Activated naive CD4-positive, alpha-beta T cell treated with anti-CD3 and anti-CD28 coated beads, Interleukin-2, amount 10 ng/mL, durations not matched to agents 7 days and 5 days (primary cell): ENCODE measurements around the gene SEPTIN10.

Experiments
- CTCF ChIA-PET: fragments of 350-600 bp; sonication (Branson Sonifier 250); formaldehyde crosslinking; loops from one replicate; lab custom pipeline; 2021; ENCODE audit warnings: antibody characterized with exemption; lab: Charles Lee
- DNase-seq: peaks from one replicate; pipeline ENCODE4 v3.0.0-alpha.2; 2020
- H3K27ac Mint-ChIP-seq: one replicate; pipeline ENCODE4 v1.8.0; 2021; ENCODE audit warnings: mild to moderate bottlenecking, moderate library complexity, mixed read lengths
- H3K27me3 Mint-ChIP-seq: one replicate; pipeline ENCODE4 v1.8.0; 2021; ENCODE audit warnings: mild to moderate bottlenecking, mixed read lengths
- H3K36me3 Mint-ChIP-seq: one replicate; pipeline ENCODE4 v1.8.0; 2021; ENCODE audit warnings: mixed read lengths
- H3K4me1 Mint-ChIP-seq: one replicate; pipeline ENCODE4 v1.8.0; 2021; ENCODE audit warnings: mixed read lengths
- H3K4me3 Mint-ChIP-seq: one replicate; pipeline ENCODE4 v1.8.0; 2021; ENCODE audit warnings: mild to moderate bottlenecking, moderate library complexity, mixed read lengths
- H3K9me3 Mint-ChIP-seq: one replicate; pipeline ENCODE4 v1.8.0; 2021; ENCODE audit warnings: mixed read lengths

SEPTIN10 gene

GRCh38 chr2:109623297-109623696 lies 9.5 kb upstream of the SEPTIN10 start:
- H3K4me3 Mint-ChIP-seq, result no peak overlapping the region
- H3K27ac Mint-ChIP-seq, result no peak overlapping the region
- no peak for DNase-seq
- no peaks in the 10 kb centered on the region for H3K36me3 Mint-ChIP-seq
- no peaks in the 10 kb centered on the region for H3K4me1 Mint-ChIP-seq
- H3K9me3 Mint-ChIP-seq, result no peaks in the 10 kb centered on the region
- CTCF ChIA-PET, result no interaction called here
- H3K27me3 Mint-ChIP-seq, result peaks cover 28% of the 10 kb centered on the region

DNA sequence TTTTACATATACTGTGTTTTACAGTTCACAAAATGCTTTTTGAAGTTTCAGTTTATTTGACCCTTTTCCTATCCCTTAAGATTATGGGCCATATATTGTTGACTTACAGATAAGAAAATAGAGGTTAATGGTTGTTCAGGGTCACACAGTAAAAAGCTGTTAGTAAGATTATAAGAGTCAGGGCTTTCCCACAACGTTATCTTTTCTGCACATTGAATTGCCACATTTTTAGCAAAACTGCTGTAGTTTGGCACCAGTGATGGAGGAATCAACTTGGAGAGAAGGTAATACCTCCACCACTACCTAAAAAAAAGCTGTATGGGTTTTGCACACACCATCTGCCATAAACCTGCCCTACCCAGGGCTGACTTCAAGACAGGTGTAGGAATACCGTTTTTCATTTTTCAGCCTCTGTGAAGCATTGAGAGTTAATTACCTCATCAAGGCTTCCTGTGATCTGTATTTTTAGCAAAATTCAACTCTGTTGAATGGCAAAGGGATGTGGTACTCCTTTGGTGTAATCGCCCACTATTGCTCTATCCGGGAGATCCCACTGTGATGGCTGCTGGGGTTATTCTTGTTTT lies 5.4 kb upstream of the SEPTIN10 start:
- no peaks in the 10 kb centered on the region for H3K9me3 Mint-ChIP-seq
- CTCF ChIA-PET, result no interaction called here
- H3K4me1 Mint-ChIP-seq, result no peaks in the 10 kb centered on the region
- H3K36me3 Mint-ChIP-seq, result no peaks in the 10 kb centered on the region
- H3K27me3 Mint-ChIP-seq, result peaks cover 40% of the 10 kb centered on the region
- H3K4me3 Mint-ChIP-seq, result no peak overlapping the region
- no peak for DNase-seq
- no peak overlapping the region for H3K27ac Mint-ChIP-seq

DNA sequence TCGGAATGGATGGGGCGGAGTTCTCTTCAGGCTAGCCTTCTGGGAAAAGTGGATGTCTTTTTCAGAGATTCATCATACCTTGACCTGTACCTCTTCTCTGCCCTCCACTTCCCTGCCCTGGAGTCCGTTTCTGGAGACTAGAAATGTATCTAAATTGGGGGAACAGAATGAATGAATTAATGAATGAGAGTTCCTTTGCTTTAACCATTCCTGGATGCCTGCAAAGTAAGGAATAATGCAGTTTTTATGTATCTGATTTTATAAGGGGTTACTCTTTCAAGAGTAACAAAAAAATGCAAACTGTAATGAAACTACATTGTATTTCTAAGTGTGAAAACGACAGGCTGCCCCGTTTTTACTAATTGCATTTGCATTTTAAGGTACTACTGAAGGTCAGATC lies 2.4 kb upstream of the SEPTIN10 start:
- Mint-ChIP-seq H3K4me3 (peak overlapping the region; percentile 54), H3K36me3 (peaks cover 2% of the 10 kb centered on the region), H3K9me3 (no peaks in the 10 kb centered on the region), H3K4me1 (peaks cover 9% of the 10 kb centered on the region), H3K27ac (no peak overlapping the region), H3K27me3 (peaks cover 57% of the 10 kb centered on the region)
- CTCF ChIA-PET, result no interaction called here
- DNase-seq, result no peak

DNA sequence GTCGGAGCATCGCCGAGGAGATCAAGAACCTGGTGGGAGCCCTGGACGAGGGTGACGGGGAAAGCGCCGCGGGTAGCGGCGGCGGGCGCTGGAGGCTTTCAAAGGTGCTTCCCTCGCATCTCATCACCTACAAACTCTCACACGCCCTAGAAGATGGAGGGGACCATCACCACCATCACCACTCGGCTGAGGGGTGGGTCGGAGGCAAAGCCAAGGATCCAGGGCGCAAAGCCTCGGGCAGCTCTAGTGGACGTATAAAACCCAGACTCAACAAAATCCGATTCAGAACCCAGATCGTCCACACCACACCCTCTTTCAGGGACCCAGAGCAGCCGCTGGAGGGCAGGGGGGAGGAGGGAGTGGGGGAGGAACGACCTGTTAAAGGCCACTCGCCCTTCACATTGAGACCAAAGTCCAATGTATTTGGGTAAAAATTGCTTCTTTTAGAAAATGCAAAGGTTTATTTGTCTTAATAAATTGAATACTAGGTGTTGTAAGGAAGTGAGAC lies 1.9 kb upstream of the SEPTIN10 start:
- peak overlapping the region; percentile 54 for H3K4me3 Mint-ChIP-seq
- CTCF ChIA-PET, result no interaction called here

DNA sequence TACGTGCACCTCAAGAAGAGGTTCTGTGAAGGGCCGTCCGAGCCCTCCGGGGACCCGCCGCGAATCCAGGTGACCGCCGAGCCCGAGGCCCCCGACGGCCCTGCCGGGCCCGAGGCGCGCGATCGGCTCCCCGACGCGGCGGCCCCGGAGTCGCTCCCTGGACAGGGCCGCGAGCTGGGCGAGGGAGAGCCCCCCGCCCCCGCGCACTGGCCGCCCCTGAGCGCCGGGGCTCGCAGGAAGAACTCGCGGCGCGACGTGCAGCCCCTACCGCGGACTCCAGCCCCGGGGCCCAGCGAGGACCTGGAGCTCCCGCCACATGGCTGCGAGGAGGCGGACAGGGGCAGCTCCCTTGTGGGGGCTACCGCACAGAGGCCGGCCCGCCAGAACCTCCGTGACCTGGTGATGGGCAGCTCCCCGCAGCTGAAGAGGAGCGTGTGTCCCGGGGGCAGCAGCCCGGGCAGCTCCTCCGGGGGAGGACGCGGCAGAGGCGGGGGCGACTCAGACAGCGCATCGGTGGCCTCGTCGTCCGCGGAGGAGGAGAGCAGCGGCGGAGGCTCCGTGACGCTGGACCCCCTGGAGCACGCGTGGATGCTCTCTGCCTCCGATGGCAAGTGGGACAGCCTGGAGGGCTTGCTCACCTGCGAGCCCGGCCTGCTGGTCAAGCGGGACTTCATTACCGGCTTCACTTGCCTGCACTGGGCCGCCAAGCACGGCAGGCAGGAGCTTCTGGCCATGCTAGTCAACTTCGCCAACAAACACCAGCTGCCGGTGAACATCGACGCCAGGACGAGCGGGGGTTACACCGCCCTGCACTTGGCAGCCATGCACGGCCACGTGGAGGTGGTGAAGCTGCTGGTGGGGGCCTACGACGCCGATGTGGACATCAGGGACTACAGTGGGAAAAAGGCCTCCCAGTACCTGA lies 1.2 kb upstream of the SEPTIN10 start:
- no peak overlapping the region for H3K27ac Mint-ChIP-seq
- H3K9me3 Mint-ChIP-seq, result no peaks in the 10 kb centered on the region
- H3K27me3 Mint-ChIP-seq, result peaks cover 69% of the 10 kb centered on the region
- H3K36me3 Mint-ChIP-seq, result peaks cover 2% of the 10 kb centered on the region
- peaks cover 9% of the 10 kb centered on the region for H3K4me1 Mint-ChIP-seq
- CTCF ChIA-PET, result no interaction called here
- H3K4me3 Mint-ChIP-seq, result no peak overlapping the region
- no peak for DNase-seq

More for the DNA sequence above, 1.9 kb upstream of the SEPTIN10 start:
- peaks cover 62% of the 10 kb centered on the region for H3K27me3 Mint-ChIP-seq
- H3K4me1 Mint-ChIP-seq, result peaks cover 9% of the 10 kb centered on the region
- DNase-seq, result no peak
- H3K27ac Mint-ChIP-seq, result no peak overlapping the region
- H3K36me3 Mint-ChIP-seq, result peaks cover 2% of the 10 kb centered on the region
- no peaks in the 10 kb centered on the region for H3K9me3 Mint-ChIP-seq

DNA sequence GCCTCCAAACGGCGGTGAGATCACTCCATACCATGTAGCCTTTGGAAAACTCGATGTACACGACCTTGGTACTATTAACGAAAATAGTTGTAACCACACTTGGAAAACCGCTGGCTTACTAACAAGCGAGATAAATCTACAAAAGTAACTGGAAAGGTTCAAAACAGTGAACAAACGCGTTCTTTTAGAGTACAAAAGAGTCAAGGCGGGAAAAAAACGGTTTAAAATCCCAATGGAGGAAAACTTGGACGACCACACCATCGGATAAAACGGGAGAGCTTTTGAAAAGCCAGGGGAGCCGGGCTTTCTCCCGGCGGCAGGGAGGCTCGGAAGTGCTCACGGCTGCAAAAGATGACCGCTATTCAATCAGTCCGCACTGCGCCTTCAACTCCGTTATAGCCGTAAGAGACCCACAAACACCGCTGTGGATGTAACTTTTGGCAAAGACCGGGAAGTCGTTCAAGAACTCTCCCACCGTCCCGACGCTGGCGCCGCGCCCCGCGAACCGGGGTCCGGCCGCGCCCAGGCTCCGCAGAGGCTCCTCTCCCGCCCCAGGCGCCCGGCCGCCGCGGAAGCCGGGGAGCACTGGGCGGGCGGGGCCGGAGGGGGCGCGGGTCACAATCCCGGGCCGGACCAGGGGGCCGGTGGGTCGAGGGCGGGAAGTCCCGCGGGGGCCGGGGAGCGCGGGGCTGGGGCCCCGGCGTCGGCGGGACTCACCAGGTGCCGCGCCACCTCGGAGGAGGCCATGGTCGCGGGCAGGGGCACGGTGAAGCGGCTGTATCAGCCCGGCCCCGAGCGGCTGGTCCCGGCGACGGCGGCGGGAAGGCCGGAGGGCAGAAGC lies 465 bp downstream of the SEPTIN10 start:
- Mint-ChIP-seq H3K27me3 (peaks cover 79% of the 10 kb centered on the region), H3K4me3 (peak overlapping the region; percentile 82)

GRCh38 chr2:109611467-109612095 lies 2.2 kb downstream of the SEPTIN10 start:
- H3K36me3 Mint-ChIP-seq, result peaks cover 2% of the 10 kb centered on the region
- peaks cover 13% of the 10 kb centered on the region for H3K4me1 Mint-ChIP-seq
- H3K9me3 Mint-ChIP-seq, result no peaks in the 10 kb centered on the region
- DNase-seq, result no peak
- no peak overlapping the region for H3K27ac Mint-ChIP-seq
- no peak overlapping the region for H3K4me3 Mint-ChIP-seq
- CTCF ChIA-PET, result no interaction called here
- H3K27me3 Mint-ChIP-seq, result peaks cover 84% of the 10 kb centered on the region

More for the DNA sequence above, 465 bp downstream of the SEPTIN10 start:
- Mint-ChIP-seq H3K9me3 (no peaks in the 10 kb centered on the region), H3K27ac (no peak overlapping the region), H3K36me3 (peaks cover 2% of the 10 kb centered on the region), H3K4me1 (peaks cover 13% of the 10 kb centered on the region)
- CTCF ChIA-PET, result no interaction called here
- peak; percentile 24 for DNase-seq

- H3K27me3 Mint-ChIP-seq, result peaks cover 64% of the 10 kb centered on the region
- no peak overlapping the region for H3K4me3 Mint-ChIP-seq
- CTCF ChIA-PET, result no interaction called here
- no peaks in the 10 kb centered on the region for H3K9me3 Mint-ChIP-seq
- H3K36me3 Mint-ChIP-seq, result peaks cover 2% of the 10 kb centered on the region
- H3K27ac Mint-ChIP-seq, result no peak overlapping the region
- H3K4me1 Mint-ChIP-seq, result peaks cover 13% of the 10 kb centered on the region
- DNase-seq, result no peak
These were observed 4.3 kb downstream of the SEPTIN10 start for GRCh38 chr2:109609352-109610024.

DNA sequence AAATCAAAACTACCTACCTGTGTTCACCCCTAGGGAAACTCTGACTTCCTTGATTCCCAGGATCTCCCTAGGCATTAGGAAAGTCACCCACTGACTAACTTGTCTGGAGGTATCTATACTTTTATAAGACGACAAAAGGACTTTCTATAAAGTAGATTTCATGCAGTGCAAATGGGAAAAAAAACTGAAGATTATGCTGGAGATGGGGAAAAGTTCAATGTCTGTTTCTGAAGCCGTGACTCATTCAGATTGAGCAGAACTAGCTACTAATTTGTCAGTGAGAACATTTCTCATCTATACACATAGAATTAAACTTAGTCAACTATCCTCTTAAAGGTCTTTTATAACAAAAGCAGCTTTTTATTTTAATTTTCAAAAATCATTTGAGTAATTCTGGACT lies 6.0 kb downstream of the SEPTIN10 start:
- H3K27ac Mint-ChIP-seq, result no peak overlapping the region
- no peaks in the 10 kb centered on the region for H3K9me3 Mint-ChIP-seq
- DNase-seq, result no peak
- peaks cover 4% of the 10 kb centered on the region for H3K4me1 Mint-ChIP-seq
- CTCF ChIA-PET, result no interaction called here
- peaks cover 47% of the 10 kb centered on the region for H3K27me3 Mint-ChIP-seq
- H3K4me3 Mint-ChIP-seq, result no peak overlapping the region
- no peaks in the 10 kb centered on the region for H3K36me3 Mint-ChIP-seq

GRCh38 chr2:109604597-109604996 lies 9.2 kb downstream of the SEPTIN10 start:
- no peaks in the 10 kb centered on the region for H3K9me3 Mint-ChIP-seq
- no peak overlapping the region for H3K4me3 Mint-ChIP-seq
- H3K36me3 Mint-ChIP-seq, result no peaks in the 10 kb centered on the region
- H3K4me1 Mint-ChIP-seq, result peaks cover 2% of the 10 kb centered on the region
- CTCF ChIA-PET, result no interaction called here
- DNase-seq, result no peak
- peaks cover 19% of the 10 kb centered on the region for H3K27me3 Mint-ChIP-seq
- H3K27ac Mint-ChIP-seq, result no peak overlapping the region

DNA sequence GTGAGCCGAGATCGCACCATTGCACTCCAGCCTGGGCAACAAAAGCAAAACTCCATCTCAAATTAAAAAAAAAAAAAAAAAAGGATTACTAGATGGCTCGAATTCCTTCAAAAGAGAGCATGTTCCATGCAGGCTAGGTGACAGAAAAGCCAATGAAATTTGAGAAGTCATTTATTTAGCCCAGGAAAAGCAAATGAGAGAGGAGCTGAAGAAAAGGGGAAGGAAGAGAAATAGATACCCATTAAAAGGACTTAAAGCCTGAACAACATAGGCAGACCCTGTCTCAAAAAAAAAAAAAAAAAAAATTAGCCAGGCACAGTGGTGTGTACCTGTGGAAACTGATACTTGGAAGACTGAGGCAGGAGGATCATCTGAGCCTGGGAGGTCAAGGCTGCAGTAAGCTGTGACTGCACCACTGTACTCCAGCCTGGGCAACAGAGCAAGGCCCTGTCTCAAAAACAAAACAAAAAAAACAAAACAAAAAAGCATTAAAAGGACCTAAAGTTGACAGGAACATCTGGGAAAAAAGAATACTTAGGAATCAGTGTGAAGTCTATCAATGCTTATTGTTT lies 11.1 kb downstream of the SEPTIN10 start:
- Mint-ChIP-seq H3K9me3 (no peaks in the 10 kb centered on the region), H3K4me3 (no peak overlapping the region), H3K27ac (no peak overlapping the region), H3K36me3 (no peaks in the 10 kb centered on the region), H3K27me3 (peaks cover 10% of the 10 kb centered on the region), H3K4me1 (no peaks in the 10 kb centered on the region)
- DNase-seq, result no peak
- CTCF ChIA-PET, result no interaction called here

GRCh38 chr2:109601783-109602182 lies 12.0 kb downstream of the SEPTIN10 start:
- CTCF ChIA-PET, result no interaction called here
- H3K36me3 Mint-ChIP-seq, result no peaks in the 10 kb centered on the region
- H3K9me3 Mint-ChIP-seq, result no peaks in the 10 kb centered on the region
- no peaks in the 10 kb centered on the region for H3K4me1 Mint-ChIP-seq
- H3K27me3 Mint-ChIP-seq, result peaks cover 7% of the 10 kb centered on the region
- H3K27ac Mint-ChIP-seq, result no peak overlapping the region
- no peak for DNase-seq
- no peak overlapping the region for H3K4me3 Mint-ChIP-seq

- no peaks in the 10 kb centered on the region for H3K4me1 Mint-ChIP-seq
- H3K9me3 Mint-ChIP-seq, result no peaks in the 10 kb centered on the region
- no peak overlapping the region for H3K4me3 Mint-ChIP-seq
- CTCF ChIA-PET, result no interaction called here
- H3K36me3 Mint-ChIP-seq, result no peaks in the 10 kb centered on the region
- no peak overlapping the region for H3K27ac Mint-ChIP-seq
- peaks cover 7% of the 10 kb centered on the region for H3K27me3 Mint-ChIP-seq
- DNase-seq, result no peak
These were observed 16.5 kb downstream of the SEPTIN10 start for GRCh38 chr2:109597283-109597682.
